Cardiac muscle cell (in vitro differentiated cells and primary cell): Measurements from ENCODE around the gene MAML3. TPM values are rescaled to one million over a fixed set of nuclear protein-coding genes. Genes with fewer than 3 reads are reported as not detected.

Experiments used
- DNase-seq, 2 donors: peaks; one replicate each; pipeline versions ENCODE4 v3.0.0 to v3.0.0-alpha.2; 2010 to 2017; ENCODE audit warnings: low read depth in 1 of 2, low spot score in 1 of 2
- H3K27ac ChIP-seq: fragments of 200-600 bp; sonication (generic); 2 replicates; pipeline ENCODE4 v1.5.1; 2016
- H3K27me3 ChIP-seq: fragments of 200-600 bp; sonication (generic); 2 replicates; pipeline ENCODE4 v1.6.0; 2016; ENCODE audit warnings: control low read depth
- H3K36me3 ChIP-seq: fragments of 200-600 bp; sonication (generic); 2 replicates; pipeline ENCODE4 v1.5.1; 2016; ENCODE audit warnings: control low read depth
- H3K4me1 ChIP-seq: fragments of 200-600 bp; sonication (generic); 2 replicates; pipeline ENCODE4 v1.8.1; 2017; ENCODE audit warnings: low read depth, mild to moderate bottlenecking, mixed run types
- H3K4me3 ChIP-seq: fragments of 200-600 bp; sonication (generic); 2 replicates; pipeline ENCODE4 v1.5.1; 2016; ENCODE audit warnings: mild to moderate bottlenecking
- H3K9me3 ChIP-seq: fragments of 200-600 bp; sonication (generic); 2 replicates; pipeline ENCODE4 v1.5.1; 2017; ENCODE audit warnings: low read depth, mild to moderate bottlenecking, control low read depth
- CTCF ChIP-seq: IDR thresholded peaks from 2 replicates; pipeline ENCODE4 v1.5.1; 2012; ENCODE audit warnings: low read depth, mild to moderate bottlenecking, low read length
- polyA plus RNA-seq: library from polyadenylated mRNA; unstranded; fragments of >200 nt; fragmentation: Nextera tagmentation; extraction: Ambion mirVana; gene quantifications from 2 replicates; pipeline ENCODE4 v1.2.1, GENCODE V29; 2016
- total RNA-seq: library from RNA; depleted of rRNA; stranded (reverse); fragments of >200 nt; gene quantifications from 2 replicates; pipeline ENCODE4 v1.2.3, GENCODE V29; 2016

Gene MAML3
- total and polyA plus RNA-seq, 2 experiments from 2014 or later, result 7.8 to 22.8 TPM

- no peak for TF ChIP-seq CTCF
- no peaks in the 10 kb centered on the region for H3K9me3 ChIP-seq
- H3K36me3 ChIP-seq, result no peaks in the 10 kb centered on the region
- H3K27me3 ChIP-seq, result no peaks in the 10 kb centered on the region
- H3K27ac ChIP-seq, result no peak overlapping the region
- peaks cover 52% of the 10 kb centered on the region for H3K4me1 ChIP-seq
- peak in 1 of 2 donors; percentile 34 for DNase-seq
- H3K4me3 ChIP-seq, result no peak overlapping the region
Observed at GRCh38 chr4:140090215-140090731, 63.7 kb downstream of the MAML3 start.

- H3K4me3 ChIP-seq, result no peak overlapping the region
- H3K36me3 ChIP-seq, result no peaks in the 10 kb centered on the region
- H3K27ac ChIP-seq, result no peak overlapping the region
- no peak for DNase-seq
- H3K4me1 ChIP-seq, result peaks cover 43% of the 10 kb centered on the region
- H3K27me3 ChIP-seq, result no peaks in the 10 kb centered on the region
- TF ChIP-seq CTCF, result no peak
- H3K9me3 ChIP-seq, result no peaks in the 10 kb centered on the region
Observed at GRCh38 chr4:140089216-140089615, 64.8 kb downstream of the MAML3 start.

- H3K27me3 ChIP-seq, result no peaks in the 10 kb centered on the region
- no peak overlapping the region for H3K4me3 ChIP-seq
- H3K9me3 ChIP-seq, result no peaks in the 10 kb centered on the region
- TF ChIP-seq CTCF, result no peak
- DNase-seq, result peak in 1 of 2 donors; percentile 68
- H3K27ac ChIP-seq, result no peak overlapping the region
- H3K4me1 ChIP-seq, result peaks cover 37% of the 10 kb centered on the region
- no peaks in the 10 kb centered on the region for H3K36me3 ChIP-seq
Observed at GRCh38 chr4:140088323-140088967, 65.5 kb downstream of the MAML3 start.

GRCh38 chr4:140085881-140086280 is 68.1 kb downstream of the MAML3 start:
- Histone ChIP-seq H3K27ac (no peak overlapping the region), H3K36me3 (no peaks in the 10 kb centered on the region), H3K4me1 (peaks cover 19% of the 10 kb centered on the region), H3K9me3 (no peaks in the 10 kb centered on the region), H3K27me3 (no peaks in the 10 kb centered on the region), H3K4me3 (no peak overlapping the region)
- DNase-seq, result no peak
- TF ChIP-seq CTCF, result no peak

GRCh38 chr4:140085062-140085622 is 68.8 kb downstream of the MAML3 start:
- DNase-seq, result no peak
- Histone ChIP-seq H3K4me1 (peaks cover 15% of the 10 kb centered on the region), H3K9me3 (no peaks in the 10 kb centered on the region), H3K4me3 (no peak overlapping the region), H3K36me3 (no peaks in the 10 kb centered on the region), H3K27me3 (no peaks in the 10 kb centered on the region), H3K27ac (no peak overlapping the region)
- no peak for TF ChIP-seq CTCF
